CD8-positive, alpha-beta memory T cell (primary cell): ENCODE measurements around the gene PLPP4. TPM values are rescaled to one million over a fixed set of nuclear protein-coding genes. Genes with fewer than 3 reads are reported as not detected.

Experiments used
- CTCF ChIA-PET: fragments of 350-600 bp; sonication (Branson Sonifier 250); formaldehyde crosslinking; loops from one replicate; lab custom pipeline; 2021; ENCODE audit warnings: antibody characterized with exemption; lab: Charles Lee
- POLR2A ChIA-PET: fragments of 350-600 bp; sonication (Branson Sonifier 250); formaldehyde crosslinking; loops from one replicate; lab custom pipeline; 2021; ENCODE audit warnings: antibody characterized with exemption; lab: Charles Lee
- DNase-seq, 5 donors: peaks; one replicate each; pipeline versions ENCODE4 v3.0.0 to v3.0.0-alpha.2; 2020 to 2022; ENCODE audit warnings: mixed read lengths in 1 of 5
- H3K27ac ChIP-seq: one replicate; pipeline ENCODE4 v1.7.0; 2013; ENCODE audit warnings: low read depth, mild to moderate bottlenecking, low read length, moderate library complexity
- H3K27me3 ChIP-seq: 2 replicates; pipeline ENCODE4 v1.7.0; 2013; ENCODE audit warnings: low read length, mild to moderate bottlenecking; ENCODE audit not compliant: insufficient read depth, poor library complexity, severe bottlenecking
- H3K36me3 ChIP-seq: 2 replicates; pipeline ENCODE4 v1.7.0; 2013; ENCODE audit warnings: mild to moderate bottlenecking, low read length, moderate library complexity; ENCODE audit not compliant: insufficient read depth
- H3K4me1 ChIP-seq: 2 replicates; pipeline ENCODE4 v1.7.0; 2013; ENCODE audit warnings: mild to moderate bottlenecking, low read length, moderate library complexity; ENCODE audit not compliant: insufficient read depth
- H3K4me3 ChIP-seq: 2 replicates; pipeline ENCODE4 v1.7.0; 2013; ENCODE audit warnings: mild to moderate bottlenecking, low read length
- H3K9me3 ChIP-seq: 2 replicates; pipeline ENCODE4 v1.7.0; 2013; ENCODE audit warnings: mild to moderate bottlenecking, low read length
- H3K27ac Mint-ChIP-seq, 8 donors: one replicate each; pipeline ENCODE4 v1.8.0; 2020 to 2021; ENCODE audit warnings: mixed read lengths in 8 of 8, mild to moderate bottlenecking in 6 of 8, inconsistent platforms in 3 of 8, moderate library complexity in 3 of 8
- H3K27me3 Mint-ChIP-seq, 2 donors: one replicate each; pipeline ENCODE4 v1.8.0; 2020 to 2021; ENCODE audit warnings: mixed read lengths in 2 of 2, mild to moderate bottlenecking in 1 of 2, moderate library complexity in 1 of 2
- H3K36me3 Mint-ChIP-seq, 3 donors: one replicate each; pipeline ENCODE4 v1.8.0; 2020 to 2021; ENCODE audit warnings: mixed read lengths in 3 of 3, inconsistent platforms in 1 of 3, mild to moderate bottlenecking in 1 of 3
- H3K4me1 Mint-ChIP-seq, 3 donors: one replicate each; pipeline ENCODE4 v1.8.0; 2020 to 2021; ENCODE audit warnings: mixed read lengths in 3 of 3, inconsistent platforms in 1 of 3, mild to moderate bottlenecking in 1 of 3
- H3K4me3 Mint-ChIP-seq, 7 donors: one replicate each; pipeline ENCODE4 v1.8.0; 2020 to 2021; ENCODE audit warnings: mixed read lengths in 7 of 7, mild to moderate bottlenecking in 6 of 7, moderate library complexity in 4 of 7, inconsistent platforms in 2 of 7
- H3K9me3 Mint-ChIP-seq, 5 donors: one replicate each; pipeline ENCODE4 v1.8.0; 2020 to 2022; ENCODE audit warnings: mixed read lengths in 5 of 5, mild to moderate bottlenecking in 3 of 5, moderate library complexity in 2 of 5, inconsistent platforms in 1 of 5
- polyA plus RNA-seq: library from polyadenylated mRNA; unstranded; fragments of 300-500 nt; fragmentation: Illumina TruSeq; gene quantifications from one replicate; pipeline ENCODE4 v1.2.3, GENCODE V29; 2021
- total RNA-seq, 2 experiments: library from RNA; stranded (reverse); gene quantifications; one replicate each; pipeline ENCODE4 v1.2.3, GENCODE V29; 2021

The PLPP4 gene
- total and polyA plus RNA-seq, 3 experiments from 2014 or later: not detected

DNA sequence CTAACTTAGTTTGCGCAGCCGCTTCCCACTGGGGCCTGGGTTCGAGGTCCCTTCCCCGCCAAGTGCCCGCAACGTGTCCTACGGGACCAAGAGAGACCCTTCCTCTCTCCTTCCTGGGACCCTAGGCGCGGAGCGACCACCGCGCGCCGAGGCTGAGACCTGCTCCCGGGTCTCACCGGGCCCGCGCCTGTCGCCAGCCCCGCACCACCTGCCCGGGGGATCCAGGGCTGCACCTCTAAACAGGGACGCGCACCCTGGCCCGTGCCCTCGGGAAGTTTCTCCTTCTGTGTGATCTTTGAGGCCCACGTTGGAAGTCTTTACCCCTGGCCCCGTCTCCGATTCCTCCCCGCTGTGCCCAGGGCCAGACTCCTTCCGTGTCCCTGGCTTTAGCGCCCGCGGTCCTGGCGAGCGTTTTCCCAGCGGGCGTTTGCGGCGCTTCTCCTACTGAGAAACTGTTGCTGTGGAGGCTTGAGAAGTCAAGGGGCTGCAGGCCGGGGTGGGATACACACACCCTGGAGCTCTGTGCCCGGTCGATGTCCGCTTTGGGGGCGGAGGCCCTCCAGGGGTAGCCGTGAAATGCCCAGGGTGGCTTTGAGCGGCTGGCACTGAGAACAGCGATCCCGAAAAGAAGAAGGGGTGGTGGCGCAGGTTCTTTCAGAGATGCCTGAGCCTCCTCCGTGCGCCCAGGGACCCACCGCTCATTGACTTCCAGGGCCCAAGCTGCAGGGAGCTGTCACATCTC is 575 bp downstream of the PLPP4 start:
- no peaks in the 10 kb centered on the region for H3K36me3 ChIP-seq
- H3K4me3 ChIP-seq: no peak overlapping the region
- no peak overlapping the region for H3K27ac Mint-ChIP-seq
- H3K4me1 ChIP-seq: no peaks in the 10 kb centered on the region
- H3K27me3 Mint-ChIP-seq: peaks cover 26 to 41% of the 10 kb centered on the region in 2 donors
- H3K9me3 Mint-ChIP-seq: peaks cover 0 to 5% (median 2%) of the 10 kb centered on the region in 5 donors
- H3K4me3 Mint-ChIP-seq: peak overlapping the region in 1 of 7 donors; percentile 39
- H3K36me3 Mint-ChIP-seq: no peaks in the 10 kb centered on the region
- H3K27ac ChIP-seq: no peak overlapping the region
- no peaks in the 10 kb centered on the region for H3K9me3 ChIP-seq
- no peak for DNase-seq
- CTCF ChIA-PET: no interaction called here
- H3K4me1 Mint-ChIP-seq: no peaks in the 10 kb centered on the region
- POLR2A ChIA-PET: no interaction called here
- H3K27me3 ChIP-seq: no peaks in the 10 kb centered on the region

DNA sequence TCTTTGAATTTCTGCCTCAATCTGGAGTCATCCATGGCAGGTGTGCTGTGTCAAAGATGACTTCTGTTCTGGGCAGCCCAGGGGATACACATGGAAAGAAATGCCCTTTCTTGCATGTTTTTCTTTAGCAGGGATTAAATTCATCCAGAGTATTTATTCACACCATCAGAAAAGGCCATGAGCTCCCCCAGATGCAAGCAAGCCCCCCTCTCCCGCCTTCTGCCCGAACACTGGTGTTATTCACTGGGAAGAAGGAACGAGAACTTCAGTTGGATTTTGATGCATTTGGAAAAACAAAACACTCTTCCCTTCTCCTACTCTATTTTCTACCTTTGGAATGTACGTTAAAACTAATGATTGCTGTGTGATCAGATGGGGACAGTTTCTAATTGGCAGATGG is 1.4 kb downstream of the PLPP4 start:
- H3K4me3 Mint-ChIP-seq: peak overlapping the region in 1 of 7 donors; percentile 68
- H3K36me3 ChIP-seq: no peaks in the 10 kb centered on the region
- H3K27me3 ChIP-seq: no peaks in the 10 kb centered on the region
- no peak overlapping the region for H3K4me3 ChIP-seq
- ChIA-PET POLR2A (no interaction called here), CTCF (no interaction called here)
- no peak overlapping the region for H3K27ac ChIP-seq
- H3K36me3 Mint-ChIP-seq: no peaks in the 10 kb centered on the region
- peaks cover 0 to 5% (median 2%) of the 10 kb centered on the region in 5 donors for H3K9me3 Mint-ChIP-seq
- no peak for DNase-seq
- peaks cover 26 to 41% of the 10 kb centered on the region in 2 donors for H3K27me3 Mint-ChIP-seq
- H3K9me3 ChIP-seq: no peaks in the 10 kb centered on the region
- no peak overlapping the region for H3K27ac Mint-ChIP-seq
- no peaks in the 10 kb centered on the region for H3K4me1 ChIP-seq
- H3K4me1 Mint-ChIP-seq: no peaks in the 10 kb centered on the region

DNA sequence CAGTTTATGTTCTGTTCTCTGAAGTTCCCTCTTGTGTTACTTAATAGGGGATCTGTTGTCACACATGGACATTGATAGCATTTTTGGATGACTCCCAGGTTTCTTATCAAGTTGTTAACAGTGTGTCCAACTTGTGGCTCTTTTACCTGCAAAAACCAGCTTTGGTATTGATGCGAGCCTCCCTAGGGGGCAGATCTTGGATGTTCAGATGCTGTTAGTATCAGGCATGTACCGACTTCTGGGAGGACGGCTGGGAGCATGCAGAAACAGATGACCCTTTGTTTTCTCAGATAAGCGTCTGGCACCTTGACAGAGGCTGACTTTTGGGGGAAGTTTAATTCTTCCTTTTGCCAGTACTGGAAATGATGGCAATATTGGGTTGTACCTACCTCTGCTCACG is 2.2 kb downstream of the PLPP4 start:
- CTCF ChIA-PET: no interaction called here
- POLR2A ChIA-PET: no interaction called here
- peaks cover 26 to 41% of the 10 kb centered on the region in 2 donors for H3K27me3 Mint-ChIP-seq

DNA sequence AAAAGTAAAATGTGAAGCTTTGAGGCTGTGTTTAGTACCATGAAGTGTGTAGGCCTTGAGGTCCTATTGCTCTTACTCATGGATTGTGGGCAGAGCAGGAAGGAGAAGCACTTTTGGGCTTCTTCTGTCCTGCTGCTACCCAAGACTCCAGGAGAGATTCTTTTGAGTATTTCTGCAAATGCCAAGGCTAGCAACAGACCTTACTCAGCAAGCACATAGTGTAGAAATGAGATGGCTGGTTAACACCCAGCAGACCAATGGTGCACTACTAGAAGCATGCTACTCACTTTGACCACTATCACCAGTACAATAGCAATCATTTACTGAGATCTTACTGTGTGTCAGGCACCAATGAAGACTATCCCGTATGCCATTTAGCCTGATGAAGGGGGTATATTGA is 3.2 kb downstream of the PLPP4 start:
- POLR2A ChIA-PET: no interaction called here

More for the DNA sequence above, 2.2 kb downstream of the PLPP4 start:
- Histone ChIP-seq H3K4me1 (no peaks in the 10 kb centered on the region), H3K9me3 (no peaks in the 10 kb centered on the region), H3K36me3 (no peaks in the 10 kb centered on the region), H3K4me3 (no peak overlapping the region), H3K27me3 (no peaks in the 10 kb centered on the region), H3K27ac (no peak overlapping the region)
- DNase-seq: no peak
- H3K4me3 Mint-ChIP-seq: no peak overlapping the region
- H3K27ac Mint-ChIP-seq: no peak overlapping the region
- no peaks in the 10 kb centered on the region for H3K4me1 Mint-ChIP-seq
- H3K36me3 Mint-ChIP-seq: no peaks in the 10 kb centered on the region
- H3K9me3 Mint-ChIP-seq: peaks cover 0 to 5% (median 2%) of the 10 kb centered on the region in 5 donors

DNA sequence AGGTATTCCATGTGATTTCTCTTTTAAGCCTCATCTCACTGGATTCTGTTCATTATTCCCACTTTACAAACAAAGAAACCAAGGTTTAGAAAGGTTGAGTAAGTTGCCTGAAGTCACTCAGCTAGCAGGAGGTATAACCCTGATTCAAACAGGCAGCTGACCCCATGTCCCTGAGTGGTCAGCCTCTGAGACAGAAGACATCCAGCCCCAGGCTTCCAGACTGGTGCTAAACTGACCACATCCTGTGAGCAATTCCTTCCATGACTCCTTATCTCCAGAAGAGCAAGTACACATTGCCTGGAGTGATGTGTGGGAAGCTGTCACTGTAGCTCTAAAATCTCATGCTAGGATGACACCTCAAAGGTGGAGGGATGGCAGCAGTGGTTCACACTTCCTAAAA is 3.7 kb downstream of the PLPP4 start:
- Histone ChIP-seq H3K27me3 (no peaks in the 10 kb centered on the region), H3K27ac (no peak overlapping the region), H3K4me1 (no peaks in the 10 kb centered on the region), H3K4me3 (no peak overlapping the region), H3K9me3 (no peaks in the 10 kb centered on the region), H3K36me3 (no peaks in the 10 kb centered on the region)
- H3K4me1 Mint-ChIP-seq: no peaks in the 10 kb centered on the region
- no peak overlapping the region for H3K27ac Mint-ChIP-seq
- CTCF ChIA-PET: no interaction called here
- H3K9me3 Mint-ChIP-seq: peaks cover 0 to 3% (median under 1%) of the 10 kb centered on the region in 5 donors
- POLR2A ChIA-PET: no interaction called here
- no peak for DNase-seq
- H3K27me3 Mint-ChIP-seq: peaks cover 20 to 36% of the 10 kb centered on the region in 2 donors
- no peaks in the 10 kb centered on the region for H3K36me3 Mint-ChIP-seq
- H3K4me3 Mint-ChIP-seq: no peak overlapping the region

More for the DNA sequence above, 3.2 kb downstream of the PLPP4 start:
- no peaks in the 10 kb centered on the region for H3K27me3 ChIP-seq
- no peaks in the 10 kb centered on the region for H3K36me3 Mint-ChIP-seq
- H3K4me1 ChIP-seq: no peaks in the 10 kb centered on the region
- no peak overlapping the region for H3K4me3 Mint-ChIP-seq
- H3K27ac Mint-ChIP-seq: no peak overlapping the region
- no peaks in the 10 kb centered on the region for H3K4me1 Mint-ChIP-seq
- CTCF ChIA-PET: no interaction called here
- no peak overlapping the region for H3K4me3 ChIP-seq
- no peaks in the 10 kb centered on the region for H3K9me3 ChIP-seq
- H3K27me3 Mint-ChIP-seq: peaks cover 23 to 39% of the 10 kb centered on the region in 2 donors
- no peak for DNase-seq
- no peak overlapping the region for H3K27ac ChIP-seq
- H3K9me3 Mint-ChIP-seq: peaks cover 0 to 3% (median 2%) of the 10 kb centered on the region in 5 donors
- H3K36me3 ChIP-seq: no peaks in the 10 kb centered on the region

DNA sequence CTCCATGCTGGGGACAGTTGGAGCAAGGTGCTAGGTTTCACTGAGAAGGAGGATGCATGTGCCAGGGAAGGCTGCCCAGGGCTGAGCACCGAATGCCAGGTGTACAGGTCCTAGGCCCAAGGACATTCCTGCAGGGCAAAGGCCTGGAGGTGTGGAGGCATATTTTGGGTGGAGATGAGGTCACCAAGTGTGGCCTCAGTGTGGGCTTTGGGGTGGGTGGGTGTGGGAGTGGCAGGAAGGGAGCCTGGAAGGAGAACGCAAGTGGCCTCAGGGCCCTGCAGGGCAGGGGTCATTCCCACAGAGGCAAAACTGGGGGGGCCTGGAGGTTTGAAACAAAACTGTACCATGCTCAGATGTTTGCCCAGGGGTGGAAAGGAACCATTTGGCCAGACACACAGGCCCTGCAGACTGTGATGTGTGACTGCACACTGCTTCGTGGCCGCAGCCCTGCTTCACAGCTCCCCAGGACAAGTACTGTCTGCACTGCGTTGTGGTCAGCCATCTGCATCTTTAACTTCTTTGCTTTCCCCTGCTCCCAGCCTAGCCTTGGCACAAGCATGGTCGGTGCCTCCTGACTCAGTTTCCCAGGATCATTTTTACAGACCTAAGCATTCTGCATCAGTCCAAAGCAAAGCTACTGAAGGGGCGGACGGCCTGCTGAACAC is 5.1 kb downstream of the PLPP4 start:
- Histone ChIP-seq H3K4me3 (no peak overlapping the region), H3K27me3 (no peaks in the 10 kb centered on the region), H3K27ac (no peak overlapping the region), H3K4me1 (no peaks in the 10 kb centered on the region), H3K36me3 (no peaks in the 10 kb centered on the region), H3K9me3 (no peaks in the 10 kb centered on the region)
- H3K36me3 Mint-ChIP-seq: no peaks in the 10 kb centered on the region
- peaks cover 14 to 27% of the 10 kb centered on the region in 2 donors for H3K27me3 Mint-ChIP-seq
- no peak overlapping the region for H3K27ac Mint-ChIP-seq
- H3K4me1 Mint-ChIP-seq: no peaks in the 10 kb centered on the region
- ChIA-PET POLR2A (no interaction called here), CTCF (no interaction called here)
- DNase-seq: no peak
- H3K9me3 Mint-ChIP-seq: peaks cover 0 to 3% (median 0%) of the 10 kb centered on the region in 5 donors
- no peak overlapping the region for H3K4me3 Mint-ChIP-seq

DNA sequence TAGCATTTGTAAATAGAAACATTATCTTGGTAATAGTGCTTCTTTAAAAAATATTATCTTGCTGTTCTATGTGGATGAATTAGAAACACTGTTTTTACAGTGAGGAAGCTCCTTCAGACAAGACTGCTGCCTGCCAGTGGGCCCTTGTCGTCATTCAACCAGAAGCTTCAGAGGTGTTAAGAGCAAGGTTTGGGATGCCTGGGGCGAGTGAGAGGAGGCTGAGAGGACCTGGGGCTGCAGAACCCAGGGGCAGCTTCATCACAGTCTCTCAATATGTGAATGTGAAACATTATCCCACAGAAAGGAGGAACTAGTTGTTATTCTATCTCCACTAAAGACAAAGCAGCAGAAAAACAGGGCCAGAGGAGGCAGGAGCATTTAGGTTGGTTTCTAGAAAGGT is 8.1 kb downstream of the PLPP4 start:
- no peaks in the 10 kb centered on the region for H3K9me3 Mint-ChIP-seq
- H3K36me3 Mint-ChIP-seq: no peaks in the 10 kb centered on the region
- peaks cover 3 to 6% of the 10 kb centered on the region in 2 donors for H3K27me3 Mint-ChIP-seq
- H3K4me3 ChIP-seq: no peak overlapping the region
- H3K9me3 ChIP-seq: no peaks in the 10 kb centered on the region
- H3K4me1 Mint-ChIP-seq: no peaks in the 10 kb centered on the region
- H3K36me3 ChIP-seq: no peaks in the 10 kb centered on the region
- no peak for DNase-seq
- H3K4me3 Mint-ChIP-seq: no peak overlapping the region
- H3K27ac ChIP-seq: no peak overlapping the region
- ChIA-PET POLR2A (no interaction called here), CTCF (no interaction called here)
- no peaks in the 10 kb centered on the region for H3K27me3 ChIP-seq
- H3K27ac Mint-ChIP-seq: no peak overlapping the region
- no peaks in the 10 kb centered on the region for H3K4me1 ChIP-seq

DNA sequence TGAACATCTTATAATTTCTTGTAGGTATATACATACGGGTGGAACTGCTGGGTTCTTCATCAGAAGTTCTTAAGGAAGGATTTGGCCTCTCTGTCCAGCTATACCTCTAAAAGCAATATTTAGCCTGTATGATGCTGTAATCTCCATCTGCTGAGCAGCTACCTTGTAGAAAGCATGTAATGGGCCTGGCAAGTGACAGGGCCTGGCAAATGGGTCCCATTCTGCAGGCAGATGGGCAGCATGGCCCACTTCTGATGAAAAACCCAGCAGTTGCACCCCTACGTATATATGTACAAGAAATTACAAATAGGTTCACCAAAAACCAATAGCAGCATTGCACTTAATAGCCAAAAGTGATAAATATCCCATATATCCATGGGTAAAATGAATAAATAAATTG is 9.0 kb downstream of the PLPP4 start:
- no peaks in the 10 kb centered on the region for H3K9me3 ChIP-seq
- Mint-ChIP-seq H3K4me1 (no peaks in the 10 kb centered on the region), H3K27me3 (peaks cover 3 to 5% of the 10 kb centered on the region in 2 donors), H3K4me3 (no peak overlapping the region), H3K36me3 (no peaks in the 10 kb centered on the region), H3K9me3 (peaks cover 0 to 2% (median 0%) of the 10 kb centered on the region in 5 donors), H3K27ac (no peak overlapping the region)
- H3K36me3 ChIP-seq: no peaks in the 10 kb centered on the region
- H3K27me3 ChIP-seq: no peaks in the 10 kb centered on the region
- DNase-seq: no peak
- no peaks in the 10 kb centered on the region for H3K4me1 ChIP-seq
- no peak overlapping the region for H3K4me3 ChIP-seq
- CTCF ChIA-PET: no interaction called here
- H3K27ac ChIP-seq: no peak overlapping the region
- POLR2A ChIA-PET: no interaction called here
